HCT116 (cell line): Measurements from ENCODE around the gene MGST3.

Experiments
- CEBPB ChIP-seq: IDR thresholded peaks from 2 replicates; pipeline ENCODE4 v1.6.1; 2012; ENCODE audit warnings: low read depth
- CTCF ChIP-seq, 3 experiments: fragments of 200-600 bp in 1 of 3; sonication (generic) in 1 of 3; IDR thresholded peaks in 2 of 3; conservative IDR thresholded peaks in 1 of 3; 2 replicates each; pipeline ENCODE4 v1.5.1; 2012 to 2017; ENCODE audit warnings: low read depth in 2 of 3, low read length in 2 of 3, antibody characterized with exemption in 1 of 3, borderline replicate concordance in 1 of 3, control low read depth in 1 of 3, mild to moderate bottlenecking in 1 of 3, mixed read lengths in 1 of 3, mixed run types in 1 of 3, moderate library complexity in 1 of 3; ENCODE audit not compliant: insufficient read depth in 1 of 3
- EGR1 ChIP-seq: IDR thresholded peaks from 2 replicates; pipeline ENCODE4 v1.6.1; 2012; ENCODE audit warnings: low read depth
- EZH2phosphoT487 ChIP-seq: fragments of 200-600 bp; IDR thresholded peaks from 2 replicates; pipeline ENCODE4 v1.6.1; 2018; ENCODE audit warnings: antibody characterized with exemption, borderline replicate concordance
- POLR2A ChIP-seq: IDR thresholded peaks from 2 replicates; pipeline ENCODE4 v1.7.0; 2011; ENCODE audit warnings: borderline replicate concordance; ENCODE audit not compliant: insufficient read depth, insufficient read length; ENCODE audit errors: extremely low read depth
- POLR2AphosphoS5 ChIP-seq: IDR thresholded peaks from 2 replicates; pipeline ENCODE4 v1.6.1; 2011; ENCODE audit warnings: mild to moderate bottlenecking, low read depth, low read length, moderate library complexity
- SP1 ChIP-seq: IDR thresholded peaks from 2 replicates; pipeline ENCODE4 v1.6.1; 2012; ENCODE audit warnings: low read depth
- YY1 ChIP-seq: IDR thresholded peaks from 2 replicates; pipeline ENCODE4 v1.6.1; 2011; ENCODE audit warnings: low read length, low read depth, moderate library complexity, mild to moderate bottlenecking; ENCODE audit not compliant: insufficient replicate concordance; ENCODE audit errors: extremely low read depth

GRCh38 chr1:165586398-165586797 lies 44.6 kb upstream of the MGST3 start:
- TF ChIP-seq EGR1 (no peak), EZH2phosphoT487 (no peak), YY1 (no peak), CTCF (IDR thresholded peaks at IDR 0.05 in 2 of 3, conservative IDR thresholded peaks at IDR 0.05 in 1 of 3; ENCODE audit: borderline replicate concordance in 1 of 3, insufficient read depth in 1 of 3, low read depth in 2 of 3, low read length in 2 of 3) (no peak), POLR2A (no peak), CEBPB (no peak), POLR2AphosphoS5 (no peak), SP1 (no peak)
